PC-9 (cell line): ENCODE measurements around the gene LYPLA2. TPM values are rescaled to one million over a fixed set of nuclear protein-coding genes. Genes with fewer than 3 reads are reported as not detected.

Source experiments
- BruUV-seq: library from RNA; stranded (reverse); fragments of 400-500 nt; replicated peaks from 2 replicates; lab custom pipeline; 2021; lab: Mats Ljungman, UMichigan
- CTCF ChIA-PET: fragments of 300-600 bp; sonication (Branson Sonifier 250); formaldehyde crosslinking; loops from one replicate; lab custom pipeline; 2022; ENCODE audit warnings: antibody characterized with exemption; lab: Charles Lee
- POLR2A ChIA-PET: fragments of 300-600 bp; sonication (Branson Sonifier 250); formaldehyde crosslinking; loops from one replicate; lab custom pipeline; 2022; ENCODE audit warnings: antibody characterized with exemption; ENCODE audit not compliant: unreplicated experiment; lab: Charles Lee
- DNase-seq, 2 experiments: peaks; one replicate each; pipeline versions ENCODE4 v3.0.0 to v3.0.0-alpha.2; 2015 to 2022; ENCODE audit warnings: mixed read lengths in 1 of 2
- H2AFZ ChIP-seq: fragments of 200-600 bp; sonication (generic); 2 replicates; pipeline ENCODE4 v1.8.1; 2017; ENCODE audit warnings: antibody characterized with exemption
- H3F3A ChIP-seq: fragments of 200-600 bp; sonication (generic); 2 replicates; pipeline ENCODE4 v1.8.1; 2017; ENCODE audit warnings: antibody characterized with exemption, mild to moderate bottlenecking, low read depth; ENCODE audit not compliant: insufficient read depth
- H3K27ac ChIP-seq: fragments of 200-600 bp; sonication (generic); 2 replicates; pipeline ENCODE4 v1.6.1; 2016; ENCODE audit warnings: mixed run types
- H3K27me3 ChIP-seq: fragments of 200-600 bp; sonication (generic); 2 replicates; pipeline ENCODE4 v1.6.1; 2016; ENCODE audit warnings: low read depth, mixed run types; ENCODE audit not compliant: insufficient read depth
- H3K36me3 ChIP-seq: fragments of 200-600 bp; sonication (generic); 2 replicates; pipeline ENCODE4 v1.6.1; 2016; ENCODE audit warnings: low read depth, mixed run types
- H3K4me1 ChIP-seq: fragments of 200-600 bp; sonication (generic); replicated peaks from 2 replicates; pipeline ENCODE4 v1.6.1; 2016; ENCODE audit warnings: mixed run types; ENCODE audit not compliant: insufficient read depth
- H3K4me2 ChIP-seq: fragments of 200-600 bp; sonication (generic); 2 replicates; pipeline ENCODE4 v1.6.1; 2017; ENCODE audit warnings: mixed run types
- H3K4me3 ChIP-seq: fragments of 200-600 bp; sonication (generic); 2 replicates; pipeline ENCODE4 v1.6.1; 2016; ENCODE audit warnings: mixed run types
- H3K79me2 ChIP-seq: fragments of 200-600 bp; sonication (generic); 2 replicates; pipeline ENCODE4 v1.6.1; 2017; ENCODE audit warnings: low read depth, mixed run types
- H3K9me2 ChIP-seq: fragments of 200-600 bp; sonication (generic); 2 replicates; pipeline ENCODE4 v1.8.1; 2017; ENCODE audit warnings: mild to moderate bottlenecking; ENCODE audit not compliant: insufficient read depth
- H3K9me3 ChIP-seq: fragments of 200-600 bp; sonication (generic); 2 replicates; pipeline ENCODE4 v1.8.1; 2016; ENCODE audit warnings: low read depth; ENCODE audit not compliant: insufficient read depth
- H4K20me1 ChIP-seq: fragments of 200-600 bp; sonication (generic); 2 replicates; pipeline ENCODE4 v1.8.1; 2017; ENCODE audit not compliant: insufficient read depth
- CTCF ChIP-seq: fragments of 200-600 bp; sonication (generic); conservative IDR thresholded peaks from 2 replicates; pipeline ENCODE4 v1.6.1; 2017; ENCODE audit warnings: mixed run types, antibody characterized with exemption, mild to moderate bottlenecking, moderate library complexity
- EZH2 ChIP-seq: fragments of 200-600 bp; sonication (generic); IDR thresholded peaks from 2 replicates; pipeline ENCODE4 v1.8.0; 2017; ENCODE audit warnings: antibody characterized with exemption, low read depth
- intact Hi-C: fragments of 100-400 bp; cut with micrococcal nuclease; formaldehyde crosslinking; loops from one replicate; pipeline ENCODE4 v1.10.0; 2022; ENCODE audit not compliant: unreplicated experiment
- total RNA-seq: library from RNA; stranded (reverse); gene quantifications from 2 replicates; pipeline ENCODE4 v1.2.3, GENCODE V29; 2021

Gene LYPLA2
- total RNA-seq, 1 experiment from 2014 or later = 90.1 TPM

- Histone ChIP-seq H3K9me2 (no peaks in the 10 kb centered on the region), H3F3A (peaks cover 13% of the 10 kb centered on the region; the same call in 1 of the 2 replicates), H3K79me2 (peaks cover 16% of the 10 kb centered on the region), H3K4me3 (no peak overlapping the region), H3K27ac (no peak overlapping the region), H2AFZ (no peak overlapping the region), H3K4me2 (no peak overlapping the region), H3K9me3 (no peaks in the 10 kb centered on the region), H3K36me3 (peaks cover 14% of the 10 kb centered on the region; the same call in 1 of the 2 replicates), H3K4me1 (no peaks in the 10 kb centered on the region), H4K20me1 (peaks cover 3% of the 10 kb centered on the region; the same call in 1 of the 2 replicates), H3K27me3 (no peaks in the 10 kb centered on the region)
- POLR2A ChIA-PET = no interaction called here
- intact Hi-C loops = no loop called here
- no TSS peak for BruUV-seq
- DNase-seq = no peak
- TF ChIP-seq EZH2 (no peak), CTCF (no peak)
- CTCF ChIA-PET = no interaction called here
These were observed 38.0 kb upstream of the LYPLA2 start for GRCh38 chr1:23752909-23753308.

- Histone ChIP-seq H3F3A (0 out of 2 replicates have a peak, but pooled peaks cover 4% of the 10 kb centered on the region), H3K36me3 (peaks cover 14% of the 10 kb centered on the region; the same call in 1 of the 2 replicates), H2AFZ (no peak overlapping the region), H3K79me2 (0 out of 2 replicates have a peak, but pooled peaks cover 3% of the 10 kb centered on the region), H3K4me1 (no peaks in the 10 kb centered on the region), H3K27me3 (no peaks in the 10 kb centered on the region), H4K20me1 (no peaks in the 10 kb centered on the region), H3K9me3 (no peaks in the 10 kb centered on the region), H3K4me2 (no peak overlapping the region), H3K9me2 (no peaks in the 10 kb centered on the region), H3K4me3 (no peak overlapping the region), H3K27ac (no peak overlapping the region)
- intact Hi-C loops = no loop called here
- CTCF ChIA-PET = no interaction called here
- DNase-seq = no peak
- no TSS peak for BruUV-seq
- POLR2A ChIA-PET = no interaction called here
- TF ChIP-seq EZH2 (no peak), CTCF (no peak)
These were observed 34.3 kb upstream of the LYPLA2 start for GRCh38 chr1:23756676-23757075.

- no peak for DNase-seq
- H3K27ac ChIP-seq = no peak overlapping the region
- no peaks in the 10 kb centered on the region for H4K20me1 ChIP-seq
- H3K4me2 ChIP-seq = no peak overlapping the region
- H3K9me3 ChIP-seq = no peaks in the 10 kb centered on the region
- no peaks in the 10 kb centered on the region for H3K9me2 ChIP-seq
- H3K36me3 ChIP-seq = peaks cover 14% of the 10 kb centered on the region; the same call in 1 of the 2 replicates
- no peaks in the 10 kb centered on the region for H3K4me1 ChIP-seq
- no peak overlapping the region for H3K4me3 ChIP-seq
- no peak overlapping the region for H2AFZ ChIP-seq
- ChIA-PET CTCF (no interaction called here), POLR2A (interaction anchor here (0.6 kb wide), 1 partner anchor 1587 kb away, joined by 11 read pairs; no protein-coding TSS in a partner anchor)
- 0 out of 2 replicates have a peak, but pooled peaks cover 4% of the 10 kb centered on the region for H3F3A ChIP-seq
- intact Hi-C loops = no loop called here
- TF ChIP-seq EZH2 = no peak
- TF ChIP-seq CTCF = no peak
- H3K79me2 ChIP-seq = no peaks in the 10 kb centered on the region
- no TSS peak for BruUV-seq
- H3K27me3 ChIP-seq = no peaks in the 10 kb centered on the region
These were observed 33.1 kb upstream of the LYPLA2 start for GRCh38 chr1:23757812-23758211.
